Muscle layer of colon (tissue), 2 donors: ENCODE measurements around the gene TRIP4.
"Not testable (repeated sequence)": the region's sequence is repeated elsewhere in the genome, so short reads cannot be mapped to it uniquely, and the experiment has no call there.

Experiments
- H3K27ac ChIP-seq: one replicate; pipeline ENCODE4 v1.7.0; 2013; ENCODE audit warnings: low read depth, mild to moderate bottlenecking, low read length, moderate library complexity
- H3K27me3 ChIP-seq, 2 donors: one replicate each; pipeline ENCODE4 v1.7.0; 2013; ENCODE audit warnings: low read length in 2 of 2, mild to moderate bottlenecking in 2 of 2; ENCODE audit not compliant: insufficient read depth in 2 of 2, control insufficient read depth in 1 of 2
- H3K36me3 ChIP-seq: one replicate; pipeline ENCODE4 v1.7.0; 2013; ENCODE audit warnings: mild to moderate bottlenecking, low read length; ENCODE audit not compliant: insufficient read depth
- H3K4me1 ChIP-seq: one replicate; pipeline ENCODE4 v1.7.0; 2013; ENCODE audit warnings: mild to moderate bottlenecking, low read length; ENCODE audit not compliant: insufficient read depth
- H3K4me3 ChIP-seq, 2 donors: one replicate each; pipeline ENCODE4 v1.7.0; 2013; ENCODE audit warnings: low read length in 2 of 2, low read depth in 1 of 2, mild to moderate bottlenecking in 1 of 2, moderate library complexity in 1 of 2
- H3K9ac ChIP-seq: one replicate; pipeline ENCODE4 v1.7.0; 2013; ENCODE audit warnings: low read length
- H3K9me3 ChIP-seq: one replicate; pipeline ENCODE4 v1.7.0; 2013; ENCODE audit warnings: mild to moderate bottlenecking, low read length
- donor health status: abdominal sarcoma.
- donor health status: Adenocarcinoma of cecum.

TRIP4 gene

DNA sequence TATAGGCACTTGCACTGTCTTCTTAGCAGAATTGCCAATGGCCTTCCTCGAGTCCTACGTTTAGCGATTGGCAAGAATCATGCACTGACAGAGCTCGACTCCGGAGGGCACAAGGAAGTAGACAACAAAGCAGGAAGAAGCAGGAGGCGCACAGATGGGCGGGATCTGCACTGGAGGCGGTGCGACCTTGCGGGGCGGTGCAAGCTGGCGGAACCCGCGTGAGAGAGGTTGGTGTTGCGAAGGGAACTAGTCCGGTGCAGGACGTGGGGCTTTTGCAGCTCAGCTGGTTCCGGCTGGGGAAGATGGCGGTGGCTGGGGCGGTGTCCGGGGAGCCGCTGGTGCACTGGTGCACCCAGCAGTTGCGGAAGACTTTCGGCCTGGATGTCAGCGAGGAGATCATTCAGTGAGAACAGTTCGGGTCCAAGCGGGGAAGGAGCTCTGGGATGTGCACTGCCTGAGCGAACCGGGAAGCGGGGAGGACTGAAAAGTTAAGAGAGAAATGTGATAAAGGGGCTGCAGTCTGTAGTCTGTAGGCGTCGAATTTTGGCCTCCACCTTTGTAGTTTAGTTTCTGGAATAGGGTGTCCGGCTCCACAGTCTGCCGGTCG, at the start of gene TRIP4:
TSS of gene TRIP4 (plus strand) at position 275 of the 607 bp plus-strand sequence. CDS start at position 303, 28 bp downstream.
- Histone ChIP-seq H3K4me1 (peaks cover 10% of the 10 kb centered on the region), H3K9me3 (no peaks in the 10 kb centered on the region), H3K36me3 (no peaks in the 10 kb centered on the region), H3K27ac (peak within 1 kb of the TSS; percentile 56), H3K4me3 (peak within 1 kb of the TSS; percentile 79 to 94), H3K9ac (peak within 1 kb of the TSS; percentile 42), H3K27me3 (no peaks in the 10 kb centered on the region)

DNA sequence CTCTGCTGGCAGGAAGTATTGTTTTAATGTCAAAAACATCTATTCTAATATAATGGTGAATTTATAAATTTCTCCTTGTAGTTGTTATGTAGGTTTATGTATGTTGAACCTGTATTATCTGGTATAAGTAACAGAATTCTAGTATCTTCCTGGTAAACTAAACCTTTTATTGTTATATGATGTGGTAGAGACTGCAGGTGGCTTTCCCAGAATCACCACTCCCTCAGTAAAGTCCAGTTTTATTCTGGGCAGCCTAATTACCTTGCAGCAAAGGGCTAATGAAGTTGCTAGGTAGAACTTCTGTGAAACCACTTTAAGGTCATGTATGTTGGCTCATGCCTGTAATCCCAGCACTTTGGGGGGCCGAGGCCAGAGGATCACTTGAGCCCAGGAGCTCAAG, 47.3 kb upstream of the TRIP4 start:
- Histone ChIP-seq H3K27me3 (no peaks in the 10 kb centered on the region), H3K4me3 (no peak overlapping the region), H3K4me1 (no peaks in the 10 kb centered on the region), H3K9me3 (no peaks in the 10 kb centered on the region), H3K27ac (no peak overlapping the region), H3K9ac (no peak overlapping the region), H3K36me3 (no peaks in the 10 kb centered on the region)

DNA sequence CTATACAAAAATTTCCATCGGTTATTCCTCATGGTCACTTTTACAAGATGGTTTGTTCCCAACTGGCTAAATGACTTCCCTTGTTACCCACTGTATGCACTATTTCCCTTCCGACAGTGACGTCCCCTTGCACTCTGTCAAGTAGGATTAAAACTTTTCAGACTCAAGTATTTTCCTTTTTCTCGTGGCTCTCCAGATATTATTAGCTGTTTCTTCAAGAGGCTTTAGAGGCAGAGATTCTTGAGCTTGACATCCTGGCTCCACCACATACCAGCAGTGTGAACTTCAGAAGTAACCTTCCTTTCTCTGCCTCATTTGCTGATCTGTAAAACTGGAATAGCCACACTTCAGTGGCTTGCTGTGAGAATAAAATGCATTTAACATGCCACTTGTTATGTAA, 45.7 kb upstream of the TRIP4 start:
- Histone ChIP-seq H3K27ac (no peak overlapping the region), H3K36me3 (no peaks in the 10 kb centered on the region), H3K4me3 (no peak overlapping the region), H3K9me3 (no peaks in the 10 kb centered on the region), H3K9ac (no peak overlapping the region), H3K4me1 (no peaks in the 10 kb centered on the region), H3K27me3 (no peaks in the 10 kb centered on the region)

DNA sequence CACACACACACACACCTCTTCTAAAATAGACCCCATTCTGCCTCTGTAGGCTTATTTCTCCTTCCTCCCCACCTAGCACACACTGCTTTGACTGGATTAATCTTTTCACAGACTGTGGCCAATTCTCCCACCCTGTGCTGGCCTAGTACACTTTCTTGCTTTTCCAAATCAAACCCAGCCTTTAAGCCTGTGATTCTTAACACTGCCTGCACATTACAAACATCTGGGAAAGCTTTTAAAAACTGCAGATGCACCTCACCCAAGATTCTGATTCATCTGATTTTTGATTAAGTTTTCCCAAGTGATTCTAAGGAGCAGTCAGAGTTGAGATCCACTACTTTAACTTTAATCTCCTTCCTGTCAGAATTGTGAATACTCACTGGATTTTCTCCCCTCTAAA, 44.4 kb upstream of the TRIP4 start:
- no peak overlapping the region for H3K4me3 ChIP-seq
- H3K4me1 ChIP-seq: no peaks in the 10 kb centered on the region
- no peaks in the 10 kb centered on the region for H3K36me3 ChIP-seq
- no peaks in the 10 kb centered on the region for H3K27me3 ChIP-seq
- no peak overlapping the region for H3K27ac ChIP-seq
- no peak overlapping the region for H3K9ac ChIP-seq
- no peaks in the 10 kb centered on the region for H3K9me3 ChIP-seq

DNA sequence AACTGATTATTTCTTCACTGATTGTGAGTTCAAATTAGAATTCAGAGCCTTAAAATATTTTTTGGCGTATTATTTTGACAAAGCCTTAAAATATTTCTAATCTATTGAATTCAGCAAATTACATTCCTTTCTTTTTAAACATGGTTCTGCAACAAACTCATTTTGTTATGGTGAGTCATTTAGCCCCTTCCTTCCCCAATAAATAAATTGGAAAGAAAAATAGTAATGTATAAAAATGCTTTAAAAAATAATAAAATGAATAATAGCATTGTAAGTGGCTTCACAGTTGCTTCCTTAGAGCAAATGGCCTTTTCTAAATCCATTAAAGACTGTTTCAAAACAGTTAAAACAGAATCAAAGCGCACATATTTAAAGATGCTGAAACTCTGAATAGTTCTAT, 43.8 kb upstream of the TRIP4 start:
- Histone ChIP-seq H3K27ac (no peak overlapping the region), H3K27me3 (no peaks in the 10 kb centered on the region), H3K9ac (no peak overlapping the region), H3K4me1 (no peaks in the 10 kb centered on the region), H3K36me3 (no peaks in the 10 kb centered on the region), H3K4me3 (no peak overlapping the region), H3K9me3 (no peaks in the 10 kb centered on the region)

DNA sequence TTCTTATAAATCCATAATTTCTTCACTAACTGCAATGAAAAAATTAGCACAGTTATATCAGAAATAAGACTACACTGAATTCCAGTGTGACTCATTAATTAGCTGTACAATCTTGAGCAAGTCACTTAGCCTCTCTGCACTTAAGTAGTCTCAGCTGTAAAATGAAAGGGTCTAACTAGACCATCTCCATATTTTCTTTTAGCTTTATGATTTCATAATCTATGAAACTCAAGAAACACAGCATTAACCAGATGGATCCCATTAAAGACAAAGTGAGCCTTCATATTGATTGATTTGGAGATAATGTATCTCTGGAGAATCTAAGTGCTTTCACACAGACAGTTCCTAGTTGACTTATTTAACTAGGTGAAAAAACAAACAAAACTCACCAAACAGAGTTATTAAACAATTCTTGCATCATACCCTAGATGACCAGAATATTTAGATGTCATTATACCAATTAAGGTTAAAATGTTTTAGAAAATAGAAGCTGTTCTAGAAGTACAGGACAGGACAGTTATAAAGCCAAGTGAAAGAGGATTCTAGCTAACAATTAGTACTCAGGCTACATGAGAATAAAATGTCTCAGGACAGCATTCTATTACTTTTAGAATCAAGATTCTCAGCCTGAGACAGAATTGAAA, 42.9 kb upstream of the TRIP4 start:
- no peaks in the 10 kb centered on the region for H3K4me1 ChIP-seq
- H3K27me3 ChIP-seq: no peaks in the 10 kb centered on the region
- no peak overlapping the region for H3K27ac ChIP-seq
- H3K4me3 ChIP-seq: no peak overlapping the region
- H3K9me3 ChIP-seq: no peaks in the 10 kb centered on the region
- H3K36me3 ChIP-seq: no peaks in the 10 kb centered on the region
- H3K9ac ChIP-seq: no peak overlapping the region

DNA sequence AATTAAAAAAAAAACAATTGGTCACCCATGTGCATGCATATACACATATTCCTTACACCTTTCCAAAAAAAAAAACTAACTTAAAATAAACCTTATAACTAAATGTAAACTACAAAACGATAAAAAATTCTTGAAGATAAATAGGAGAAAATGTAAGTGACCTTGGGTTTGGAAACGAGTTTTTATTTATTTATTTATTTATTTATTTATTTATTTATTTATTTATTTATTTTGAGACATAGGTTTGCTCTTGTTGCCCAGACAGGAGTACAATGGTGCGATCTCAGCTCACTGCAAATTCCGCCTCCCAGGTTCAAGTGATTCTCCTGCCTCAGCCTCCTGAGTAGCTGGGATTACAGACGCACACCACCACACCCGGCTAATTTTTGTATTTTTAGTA, 41.4 kb upstream of the TRIP4 start:
- not testable (repeated sequence) for H3K36me3 ChIP-seq, H3K4me1 ChIP-seq, H3K27me3 ChIP-seq, H3K9ac ChIP-seq, H3K4me3 ChIP-seq, H3K9me3 ChIP-seq, H3K27ac ChIP-seq

DNA sequence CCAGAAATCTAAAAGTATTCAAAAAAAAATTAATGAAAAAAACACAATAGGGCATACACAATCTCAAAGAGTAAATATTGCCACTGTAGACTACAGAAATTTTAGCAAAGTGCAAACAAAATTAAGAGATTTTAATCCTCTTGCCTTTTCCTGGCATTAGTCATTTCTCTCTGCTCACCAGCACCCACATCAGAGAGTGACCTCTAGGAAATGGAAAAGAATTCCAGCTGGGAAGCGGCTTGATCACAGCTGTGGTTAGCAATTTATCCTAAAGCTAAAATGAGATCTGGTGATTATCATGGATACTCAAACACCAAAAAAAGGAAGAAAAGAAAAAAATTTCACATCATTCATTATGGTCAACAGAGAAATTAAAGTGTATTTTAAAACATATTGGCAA, 39.2 kb upstream of the TRIP4 start:
- Histone ChIP-seq H3K27ac (no peak overlapping the region), H3K4me1 (no peaks in the 10 kb centered on the region), H3K4me3 (no peak overlapping the region), H3K27me3 (no peaks in the 10 kb centered on the region), H3K36me3 (no peaks in the 10 kb centered on the region), H3K9ac (no peak overlapping the region), H3K9me3 (no peaks in the 10 kb centered on the region)

DNA sequence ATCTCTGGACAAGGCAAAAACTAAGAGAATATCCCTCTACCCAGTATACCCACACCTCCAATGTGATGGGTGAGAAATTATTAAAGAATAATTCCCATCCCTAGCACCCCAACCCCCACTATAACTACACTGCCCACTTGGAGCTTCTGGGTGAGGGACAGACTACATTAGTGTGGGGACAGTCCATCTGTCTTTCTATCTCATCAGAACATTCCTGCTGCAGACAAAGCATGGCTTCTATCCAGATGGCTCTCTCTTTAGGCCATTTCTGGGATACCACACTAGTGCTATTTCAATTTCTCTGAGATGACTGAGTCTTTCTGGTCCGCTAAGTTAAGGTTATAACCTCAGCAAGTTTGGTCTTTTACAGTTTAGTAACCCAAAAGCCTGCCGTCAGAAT, 38.3 kb upstream of the TRIP4 start:
- Histone ChIP-seq H3K27ac (no peak overlapping the region), H3K4me1 (peaks cover under 1% of the 10 kb centered on the region), H3K36me3 (no peaks in the 10 kb centered on the region), H3K4me3 (no peak overlapping the region), H3K9ac (no peak overlapping the region), H3K27me3 (no peaks in the 10 kb centered on the region), H3K9me3 (no peaks in the 10 kb centered on the region)

DNA sequence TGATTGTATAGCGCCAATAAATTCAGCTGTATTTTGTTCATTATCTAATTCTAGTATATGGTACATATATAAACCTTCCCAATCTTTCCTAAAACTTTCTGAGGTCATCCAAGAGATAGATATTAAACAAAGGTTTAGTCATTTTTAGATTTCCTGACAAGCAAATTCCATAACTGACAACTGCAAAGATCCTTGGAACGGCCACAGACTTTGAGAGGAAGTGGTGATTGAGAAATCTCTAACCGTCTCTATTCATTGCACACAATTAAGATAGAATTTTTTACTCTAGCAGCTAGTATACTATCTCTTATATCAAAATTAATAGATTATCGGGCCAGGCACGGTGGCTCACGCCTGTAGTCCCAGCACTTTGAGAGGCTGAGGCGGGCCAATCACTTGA, 36.4 kb upstream of the TRIP4 start:
- Histone ChIP-seq H3K27ac (no peak overlapping the region), H3K9me3 (no peaks in the 10 kb centered on the region), H3K9ac (no peak overlapping the region), H3K27me3 (no peaks in the 10 kb centered on the region), H3K36me3 (no peaks in the 10 kb centered on the region), H3K4me1 (peaks cover 10% of the 10 kb centered on the region), H3K4me3 (no peak overlapping the region)

DNA sequence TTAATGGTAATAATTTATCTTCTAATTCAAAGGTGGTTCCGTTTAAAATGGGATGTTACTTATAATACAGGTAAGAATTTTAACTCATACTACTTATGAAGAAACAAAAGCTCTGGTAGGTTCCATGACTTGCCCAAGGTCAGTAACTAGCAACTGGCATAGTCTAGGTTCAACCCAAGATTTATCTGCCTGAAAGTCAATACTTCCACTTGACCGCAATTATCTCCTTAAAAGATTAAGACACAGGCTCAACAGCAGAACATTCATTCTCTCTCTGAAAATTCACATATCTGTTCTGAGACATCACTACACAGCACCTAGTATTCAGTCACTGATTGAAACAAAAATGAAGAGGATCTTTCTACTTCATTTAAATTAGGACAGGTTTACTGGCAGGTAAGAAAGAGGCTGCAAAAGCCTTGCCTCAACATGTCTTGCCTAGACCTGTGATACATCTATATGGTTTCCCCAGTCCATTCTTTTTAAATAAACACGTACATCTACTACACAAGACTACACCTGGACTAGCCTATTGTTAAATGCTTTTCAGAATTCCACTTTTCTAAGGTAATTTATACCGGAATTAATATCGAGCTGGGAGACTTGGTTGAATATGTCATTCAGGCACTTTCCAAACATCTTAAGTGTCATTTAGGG, 32.8 kb upstream of the TRIP4 start:
- H3K27me3 ChIP-seq: no peaks in the 10 kb centered on the region
- H3K9ac ChIP-seq: peak overlapping the region; percentile 54
- no peaks in the 10 kb centered on the region for H3K9me3 ChIP-seq
- peaks cover 10% of the 10 kb centered on the region for H3K4me1 ChIP-seq
- H3K27ac ChIP-seq: peak overlapping the region; percentile 64
- H3K4me3 ChIP-seq: peak overlapping the region; percentile 88
- no peaks in the 10 kb centered on the region for H3K36me3 ChIP-seq
